Ammon's horn (tissue), 1 donor: ENCODE data around the gene NBAS.

Experiments used
- DNase-seq: peaks from one replicate; pipeline ENCODE4 v3.0.0-alpha.2; 2016; ENCODE audit warnings: low spot score

The NBAS gene

DNA sequence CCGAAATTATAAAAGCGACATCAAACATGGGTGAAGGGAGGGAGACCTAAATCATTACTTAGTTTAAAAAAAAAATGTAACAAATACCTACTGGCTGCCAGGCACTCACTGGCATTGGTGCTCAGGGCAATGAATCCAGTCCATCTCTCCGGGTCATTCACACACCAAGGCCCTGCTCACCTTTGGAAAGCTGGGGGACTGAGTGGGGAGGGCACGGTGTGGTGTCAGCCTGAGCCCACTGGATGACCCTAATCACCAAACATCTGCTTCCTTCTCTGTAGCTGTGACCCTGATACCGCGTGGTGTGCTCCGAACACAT, 30.2 kb upstream of the NBAS start:
- no peak for DNase-seq

DNA sequence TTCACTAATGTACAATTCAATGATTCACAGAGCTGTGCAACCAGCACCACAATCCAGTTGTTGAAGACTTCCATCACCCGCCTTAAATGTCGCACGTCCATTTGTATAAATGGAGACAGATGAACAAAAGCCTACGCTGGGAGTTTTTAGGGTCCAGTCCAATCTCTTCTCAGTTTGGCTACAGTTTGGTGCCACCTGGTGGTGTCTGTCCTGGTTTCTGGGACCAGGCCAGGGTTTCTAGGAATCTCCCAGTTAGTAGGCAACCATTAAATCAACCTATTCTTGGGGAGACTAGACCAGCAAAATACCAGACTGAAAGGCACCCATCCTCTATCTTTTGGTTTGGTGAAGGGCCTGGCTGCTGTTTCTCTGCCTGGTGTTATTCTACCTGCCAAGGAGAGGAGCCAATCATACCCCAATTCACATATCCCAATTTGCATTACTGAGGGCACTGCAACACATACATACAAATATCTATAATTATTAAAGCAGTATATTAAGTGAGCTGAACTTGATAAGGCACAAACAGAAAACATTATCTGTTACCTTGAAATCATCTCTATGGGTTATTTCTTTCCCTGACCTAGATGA, 27.3 kb upstream of the NBAS start:
- peak; percentile 54 for DNase-seq

DNA sequence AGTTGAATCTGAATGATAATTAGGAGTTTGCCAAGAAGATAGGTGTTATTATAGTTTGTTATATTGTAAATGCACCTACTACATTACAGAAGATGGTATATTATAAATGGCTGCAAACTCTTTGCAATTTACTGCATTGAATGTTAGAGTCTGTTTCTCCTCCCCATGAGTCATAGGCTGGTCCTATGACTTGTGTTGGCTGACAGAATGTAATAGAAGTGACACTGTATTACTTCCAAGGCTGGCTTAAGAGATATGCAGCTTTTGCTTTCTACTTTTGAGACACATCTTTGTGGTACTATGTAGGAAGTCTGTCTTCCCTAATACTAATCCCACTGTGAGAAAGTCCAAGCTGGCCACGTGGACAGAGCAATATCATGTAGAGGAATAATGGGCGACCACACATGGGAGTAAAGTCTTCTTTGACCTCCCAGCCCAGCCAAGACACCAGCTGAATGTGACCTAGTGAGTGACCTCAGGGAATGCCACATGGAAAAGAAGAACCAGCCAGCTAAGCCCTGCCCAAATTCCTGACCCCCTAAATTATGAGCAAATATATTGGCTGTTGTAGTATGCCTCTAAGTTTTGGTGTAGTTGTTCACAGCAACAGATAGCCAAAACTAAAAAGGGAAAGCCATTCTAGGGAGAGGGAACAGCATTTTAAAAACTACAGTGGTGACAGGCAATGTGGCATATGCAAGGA, 23.8 kb upstream of the NBAS start:
- DNase-seq = no peak

DNA sequence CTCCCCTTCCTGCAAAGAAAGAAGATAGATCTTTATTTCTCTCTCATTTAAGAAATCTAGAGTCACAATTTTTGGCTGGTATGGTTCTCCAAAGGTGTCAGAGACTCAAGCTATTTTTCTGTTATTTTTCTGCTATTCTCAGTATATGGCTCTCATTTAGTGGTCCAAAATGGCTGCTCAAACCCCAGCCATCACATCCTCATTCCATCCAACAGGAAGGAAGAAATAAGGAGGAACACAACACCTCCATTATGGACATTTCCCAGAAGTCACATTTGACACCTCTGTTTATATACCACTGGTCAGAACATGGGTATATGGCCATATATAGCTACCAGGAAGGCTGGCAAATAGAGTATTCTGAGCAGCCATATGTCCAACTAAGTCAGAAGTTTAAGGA, 23.2 kb upstream of the NBAS start:
- DNase-seq = no peak

DNA sequence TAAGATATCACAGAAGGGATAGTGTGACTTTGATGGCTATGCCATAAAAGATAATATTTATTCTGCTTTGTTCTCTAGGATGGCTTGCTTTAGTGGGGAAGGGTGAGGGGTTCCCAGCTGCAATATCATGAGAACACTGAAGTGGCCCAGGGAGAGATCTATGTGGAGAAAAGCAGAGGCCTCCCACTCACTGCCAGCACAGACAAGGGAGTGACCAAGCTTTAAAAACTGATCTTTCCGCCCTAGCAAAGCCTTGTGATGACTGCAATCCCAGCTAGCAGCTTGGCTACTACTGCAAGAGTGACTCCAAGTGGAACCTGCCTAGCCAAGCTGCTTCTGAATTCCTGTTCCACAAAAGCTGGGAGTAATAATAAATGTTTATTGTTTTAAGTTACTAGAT, 22.7 kb upstream of the NBAS start:
- DNase-seq = no peak

DNA sequence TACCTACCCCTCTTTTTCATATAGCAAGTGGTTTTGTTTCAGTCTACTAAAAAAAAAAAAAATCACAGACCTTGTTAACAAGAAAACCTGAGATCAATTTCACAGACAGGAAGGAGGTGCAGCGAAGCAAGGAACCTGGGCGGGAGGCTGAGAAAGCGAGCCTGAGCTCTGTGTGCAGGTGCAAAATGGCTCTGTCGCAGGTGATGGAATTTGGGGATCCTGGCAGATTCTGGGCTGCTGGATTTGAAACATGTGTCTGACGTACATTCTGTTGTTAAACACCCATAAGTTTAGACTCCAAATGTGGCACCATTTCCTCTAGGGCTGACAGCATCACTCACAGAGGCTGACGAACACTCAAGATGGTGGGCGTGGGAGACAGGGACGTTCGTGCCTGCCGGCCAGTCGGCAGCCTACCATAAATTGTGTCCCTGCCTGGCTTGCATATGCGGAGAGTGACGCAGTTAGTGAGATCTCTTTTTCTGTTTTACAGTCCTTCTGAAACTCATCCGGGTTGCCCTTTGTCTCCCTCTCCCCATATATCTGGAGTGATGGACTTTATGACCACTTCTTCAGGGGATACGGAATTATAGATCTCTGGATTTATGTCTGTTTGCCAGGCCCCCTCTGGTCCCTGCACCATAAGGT, 21.7 kb upstream of the NBAS start:
- no peak for DNase-seq

DNA sequence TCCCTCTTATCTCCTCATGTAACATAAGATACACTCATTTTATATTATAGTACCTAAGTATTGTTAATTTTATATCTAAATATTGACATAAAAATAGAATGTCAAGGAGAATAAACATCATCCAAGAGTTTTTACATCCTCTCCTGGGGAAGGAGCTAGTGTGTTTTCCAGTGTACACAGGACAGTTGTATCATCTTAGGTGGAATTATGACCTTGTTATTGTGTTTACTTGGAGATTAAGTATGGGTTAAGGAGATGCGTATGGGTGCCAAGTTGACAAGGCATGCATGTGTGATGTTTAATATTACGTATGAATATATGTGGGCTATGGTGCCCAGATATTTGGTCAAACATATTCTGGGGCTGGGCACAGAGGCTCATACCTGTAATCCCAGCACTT, 19.3 kb upstream of the NBAS start:
- no peak for DNase-seq

DNA sequence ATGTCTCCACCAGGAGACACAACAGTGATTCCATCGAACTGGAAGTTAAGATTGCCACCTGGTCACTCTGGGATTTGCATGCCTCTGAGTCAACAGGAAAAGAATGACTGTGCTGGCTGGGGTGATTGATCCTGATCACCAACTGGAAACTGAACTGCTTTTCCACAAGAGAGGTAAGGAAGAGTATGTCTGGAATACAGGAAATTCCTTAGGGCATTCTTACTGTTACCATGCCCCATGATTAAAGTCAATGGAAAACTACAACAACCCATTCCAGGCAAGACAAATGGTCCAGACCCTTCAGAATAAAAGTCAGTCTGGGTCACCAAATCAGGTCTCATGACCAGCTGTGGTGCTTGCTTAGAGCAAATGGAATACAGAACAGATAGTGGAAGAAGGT, 18.5 kb upstream of the NBAS start:
- no peak for DNase-seq

DNA sequence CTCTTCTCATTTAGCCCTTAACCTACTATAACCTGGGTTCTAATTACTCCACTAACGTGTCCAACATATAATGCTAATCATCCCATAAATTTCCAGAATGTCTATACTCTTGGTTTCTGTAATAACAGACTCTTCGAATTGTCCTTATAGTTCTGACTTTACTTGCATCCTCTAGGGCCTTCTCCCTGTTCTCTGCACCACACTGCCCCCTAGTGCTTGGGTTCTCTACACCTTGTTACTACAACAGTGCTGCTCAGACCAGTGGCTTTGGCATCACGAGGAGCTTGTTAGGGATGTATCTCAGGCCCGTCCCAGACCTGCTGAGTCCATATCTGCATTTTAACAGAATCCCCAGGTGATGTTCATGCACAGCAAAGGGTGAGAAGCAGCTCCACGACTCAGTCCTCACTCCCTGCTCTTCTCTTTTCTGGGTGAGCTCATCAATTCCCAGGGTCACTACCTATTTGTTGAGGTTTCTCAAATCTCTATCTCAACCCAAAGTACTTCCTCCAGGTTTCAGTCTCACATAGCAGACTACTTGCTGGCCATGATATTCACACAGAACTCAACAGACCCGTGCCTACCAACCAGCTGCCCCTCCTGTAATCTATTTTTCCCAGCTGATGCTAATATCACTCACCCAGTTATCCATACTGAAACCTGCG, 16.1 kb upstream of the NBAS start:
- peak; percentile 93 for DNase-seq

DNA sequence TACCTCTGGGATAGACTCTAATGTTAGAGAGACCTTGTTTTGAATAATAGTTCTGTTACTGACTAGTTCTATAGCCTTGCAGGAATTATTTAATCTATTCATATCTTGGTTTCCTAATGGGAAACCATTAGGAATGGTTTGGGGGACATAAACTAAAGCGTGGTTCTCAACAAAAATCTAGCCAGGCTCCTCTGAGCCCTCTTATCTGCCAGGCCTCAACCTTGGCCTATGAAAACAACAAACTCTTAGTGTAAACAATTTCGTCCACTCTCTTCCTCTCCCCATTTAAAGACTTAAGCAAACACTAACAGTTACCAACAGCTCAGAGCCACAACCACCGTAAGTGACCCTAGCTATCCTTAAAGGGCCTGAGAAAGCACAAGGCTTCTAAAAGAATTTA, 10.6 kb upstream of the NBAS start:
- no peak for DNase-seq

DNA sequence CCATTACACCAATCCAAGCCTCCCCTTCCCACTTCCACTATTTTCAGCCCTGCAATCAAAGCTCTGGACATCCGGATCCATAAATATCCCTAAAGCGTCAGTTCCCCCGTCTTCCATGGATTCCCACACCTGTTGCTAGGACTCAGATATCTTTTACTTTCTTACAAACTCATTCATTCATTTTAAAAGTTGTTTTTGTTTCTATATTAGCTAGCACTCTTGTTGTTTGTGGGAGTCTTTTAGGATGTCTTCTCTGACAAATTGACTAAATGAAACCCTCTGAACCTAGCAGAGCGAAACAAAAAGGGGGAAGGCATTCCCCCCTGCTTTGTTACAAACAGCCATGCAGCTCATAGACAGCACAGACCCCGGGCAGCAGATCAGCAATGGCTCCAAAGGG, 9.0 kb upstream of the NBAS start:
- no peak for DNase-seq

DNA sequence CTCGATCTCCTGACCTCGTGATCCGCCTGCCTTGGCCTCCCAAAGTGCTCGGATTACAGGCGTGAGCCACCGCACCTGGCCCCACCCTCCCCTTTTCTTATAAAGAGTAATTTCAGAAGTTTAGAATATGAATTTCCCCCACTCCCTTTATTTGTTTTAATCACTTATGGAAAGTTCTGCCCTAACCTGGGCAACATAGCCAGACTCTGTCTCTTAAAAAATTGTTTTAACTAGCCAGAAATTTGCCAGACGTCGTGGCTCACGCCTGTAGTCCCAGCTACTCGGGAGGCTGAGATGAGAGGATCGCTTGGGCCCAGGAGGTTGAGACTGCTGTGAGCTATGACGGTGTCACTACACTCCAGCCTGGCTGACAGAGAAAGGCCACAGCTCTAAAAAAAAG, 7.7 kb upstream of the NBAS start:
- DNase-seq = no peak

DNA sequence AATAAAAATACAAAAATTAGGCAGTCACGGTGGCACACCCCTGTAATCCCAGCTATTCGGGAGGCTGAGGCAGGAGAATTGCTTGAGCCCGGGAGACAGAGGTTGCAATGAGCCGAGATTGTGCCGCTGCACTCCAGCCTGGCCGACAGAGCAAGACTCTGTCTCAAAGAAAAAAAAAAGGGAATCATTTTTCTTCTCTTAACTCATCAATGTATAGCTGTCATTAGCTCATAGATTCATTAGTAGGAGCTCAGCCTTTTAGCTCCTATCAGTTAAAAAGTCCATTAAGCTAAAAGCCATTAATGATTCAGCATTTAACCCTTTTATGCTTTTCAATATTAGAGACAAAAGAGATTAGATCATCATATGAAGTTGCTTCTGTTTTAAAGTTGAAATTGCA, 5.8 kb upstream of the NBAS start:
- no peak for DNase-seq

DNA sequence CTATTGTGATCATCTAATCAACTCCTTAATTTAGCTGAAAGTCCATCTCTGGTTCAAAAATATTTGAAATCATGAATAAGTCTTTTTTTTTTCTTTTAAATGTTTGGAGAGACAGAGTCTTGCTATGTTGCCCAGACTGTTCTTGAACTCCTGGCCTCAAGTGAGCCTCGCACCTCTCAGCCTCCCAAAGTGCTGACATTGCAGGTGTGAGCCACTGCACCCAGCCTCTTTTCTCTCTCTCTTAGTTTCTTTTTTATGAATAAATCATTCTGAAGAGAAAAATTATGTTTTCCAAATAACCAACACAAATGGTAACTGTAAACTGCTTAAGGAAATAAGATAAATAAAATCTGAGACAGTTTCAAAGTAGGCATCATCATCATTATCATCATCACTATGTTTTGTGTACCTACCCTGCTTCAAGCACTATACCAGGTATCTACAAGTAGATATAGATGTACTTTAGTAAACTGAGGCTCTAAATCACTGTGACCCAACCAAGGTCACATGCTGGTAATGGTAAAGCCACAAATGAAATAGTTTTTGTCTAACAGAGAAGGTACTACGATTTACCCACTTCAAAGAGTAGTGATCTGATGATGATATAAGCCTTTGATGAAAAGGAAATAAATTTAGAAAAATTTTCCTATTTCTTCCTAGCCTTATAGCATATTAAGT, 5.0 kb upstream of the NBAS start:
- DNase-seq = no peak

DNA sequence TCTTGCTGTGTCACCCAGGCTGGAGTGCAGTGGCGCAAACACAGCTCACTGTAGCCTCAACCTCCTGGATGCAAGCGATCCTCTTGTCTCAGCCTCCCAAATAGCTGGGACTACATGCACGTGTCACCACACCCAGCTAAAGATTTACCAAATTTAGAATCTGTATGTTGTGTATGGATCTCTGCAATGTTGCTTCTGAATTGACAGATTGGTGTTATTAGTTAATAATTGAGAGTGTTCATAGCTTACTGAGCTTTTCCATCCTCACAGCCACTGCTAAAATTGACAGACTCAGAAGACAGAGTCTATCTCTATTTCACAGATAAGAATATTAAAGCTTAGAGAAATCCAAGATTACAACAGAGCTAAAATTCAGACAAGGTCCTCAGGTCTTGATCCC, 4.3 kb upstream of the NBAS start:
- DNase-seq = no peak

DNA sequence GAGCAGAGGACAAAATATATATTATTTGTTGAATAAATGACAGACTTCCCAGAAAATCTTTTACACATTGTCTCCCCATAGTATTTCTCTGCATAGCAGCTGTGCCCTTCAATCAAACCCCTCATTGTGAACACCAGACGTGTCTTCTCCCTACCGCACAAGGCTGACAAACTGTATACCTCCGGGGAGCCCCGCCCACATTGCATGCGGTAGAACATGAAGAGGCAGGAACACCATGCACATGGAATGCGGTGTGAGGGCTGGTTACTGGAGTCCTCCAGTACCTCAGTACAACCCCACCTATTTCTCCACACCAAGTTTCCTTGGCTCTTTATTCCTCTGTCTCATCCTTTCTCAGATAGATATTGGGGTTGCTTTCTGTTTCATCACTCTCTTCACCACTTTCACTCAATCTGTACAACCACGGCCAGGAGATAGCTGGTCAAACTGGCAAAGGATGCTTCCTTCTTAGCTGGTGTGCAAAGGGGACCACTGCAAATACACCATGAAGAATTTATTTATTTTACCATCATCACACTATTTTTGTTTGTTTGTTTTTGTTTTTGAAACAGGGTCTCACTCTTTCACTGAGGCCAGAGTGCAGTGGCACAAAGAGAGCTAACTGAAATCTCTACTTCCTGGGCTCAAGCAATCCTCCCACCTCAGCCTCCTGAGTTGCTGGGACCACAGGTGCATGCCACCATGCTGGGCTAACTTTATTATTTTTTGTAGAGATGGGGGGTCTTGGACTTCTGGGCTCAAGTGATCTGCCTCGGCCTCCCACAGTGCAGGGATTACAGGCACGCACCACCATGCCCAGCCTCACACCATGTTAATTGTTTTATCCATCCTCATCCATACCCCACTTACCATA, 2.3 kb upstream of the NBAS start:
- no peak for DNase-seq

DNA sequence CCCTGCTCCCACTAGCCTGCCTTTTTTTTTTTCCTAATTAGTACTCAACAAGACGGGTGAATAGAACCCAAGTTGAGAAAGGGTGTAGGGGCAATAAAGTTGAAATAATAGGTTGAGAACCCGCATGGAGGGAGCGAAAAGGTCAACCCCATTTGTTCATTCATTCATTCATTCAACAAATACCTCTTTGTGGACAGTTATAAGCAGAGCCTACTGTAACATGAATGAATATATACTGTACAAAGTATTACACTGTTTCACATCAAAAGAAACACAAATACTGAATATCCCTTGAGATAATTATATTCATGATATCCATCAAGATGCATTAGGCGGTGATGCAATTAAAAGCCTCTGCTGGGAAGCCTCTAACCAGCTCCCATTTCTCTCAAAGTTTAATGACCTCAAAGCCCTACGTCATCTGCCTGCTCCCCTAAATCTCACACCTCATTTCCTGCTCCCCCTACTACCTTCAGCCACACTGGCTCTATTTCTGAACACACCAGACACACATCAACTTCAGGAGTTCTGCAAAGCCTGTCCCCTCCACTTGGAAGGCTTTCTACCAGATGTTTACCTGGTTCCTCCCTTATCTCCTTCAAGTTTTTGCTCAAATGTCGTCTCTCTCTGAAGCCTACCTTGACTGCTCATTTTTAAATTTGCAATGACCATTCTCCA, 1.4 kb upstream of the NBAS start:
- DNase-seq = no peak

DNA sequence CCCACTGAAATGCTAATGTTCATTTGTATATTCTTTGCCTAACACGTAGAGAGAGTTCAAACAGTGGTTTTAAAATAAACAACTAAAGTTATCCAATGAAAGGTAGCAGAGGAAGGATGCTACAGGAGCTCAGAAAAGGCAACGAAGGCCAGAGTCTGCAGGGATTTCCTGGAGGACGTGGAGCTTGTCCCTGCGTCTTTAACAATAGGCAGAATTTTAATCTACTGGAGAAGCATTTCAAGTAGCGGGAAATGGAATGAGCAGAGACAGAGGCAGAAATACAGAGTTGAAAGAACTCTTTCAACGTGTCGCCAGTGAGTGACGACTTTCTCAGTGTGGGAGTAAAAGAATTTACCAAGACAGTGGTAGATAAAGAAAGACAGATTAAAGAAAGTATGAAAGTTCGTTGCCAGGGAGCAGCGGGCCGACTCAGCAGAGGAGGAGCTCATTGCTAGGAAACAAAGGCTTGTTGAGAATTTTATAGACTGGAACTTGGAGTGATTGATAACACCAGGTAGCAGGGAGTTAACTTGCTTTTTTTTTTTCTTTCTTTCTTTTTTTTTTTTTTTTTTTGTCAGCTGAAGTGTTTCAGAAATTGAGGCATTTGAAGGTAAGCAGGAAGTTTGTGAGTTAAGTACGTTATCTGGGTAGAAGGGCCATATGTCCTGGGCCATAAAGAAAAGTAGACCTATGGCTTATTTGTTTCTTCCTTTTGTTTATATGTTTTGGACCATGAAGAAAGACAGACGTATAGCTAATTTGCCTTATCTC, 625 bp upstream of the NBAS start:
- peak; percentile 37 for DNase-seq

DNA sequence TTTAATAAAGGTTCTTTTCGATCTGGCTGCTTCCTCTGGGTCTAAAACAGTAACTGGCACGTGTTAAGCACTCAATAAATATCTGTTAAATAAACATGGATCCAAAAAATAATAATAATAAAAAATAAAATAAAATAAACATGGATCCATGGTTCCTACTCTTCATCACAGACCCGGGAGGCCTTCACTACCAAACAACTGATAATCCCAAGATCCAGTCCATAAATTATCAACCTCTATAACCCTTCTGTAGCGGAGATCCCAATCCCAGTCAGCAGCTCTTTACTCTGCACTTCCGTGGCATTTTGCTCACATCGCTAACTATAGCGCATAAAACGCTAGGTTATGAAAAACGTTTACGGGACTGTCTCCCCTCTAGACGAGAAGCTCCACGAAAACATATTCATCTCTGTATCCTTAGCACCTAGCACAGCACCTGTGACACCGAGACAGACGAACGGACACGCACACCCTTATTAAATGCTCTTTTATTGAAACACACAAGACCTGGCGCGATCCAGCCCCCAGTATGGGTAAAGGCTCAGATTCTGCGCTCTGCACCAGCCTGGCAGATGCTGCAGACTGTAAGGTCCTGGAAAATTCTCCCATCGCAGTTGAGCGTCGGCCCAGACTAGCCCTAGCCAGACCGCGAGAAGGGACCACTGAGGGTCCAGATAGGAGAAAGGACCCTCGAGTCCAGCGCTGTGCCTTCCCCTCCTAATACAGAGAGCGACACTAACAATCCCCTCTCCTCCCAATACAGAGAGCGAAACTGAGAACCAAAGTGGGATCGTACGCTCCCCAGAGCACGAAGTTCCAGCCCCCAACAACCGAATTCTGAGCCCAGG, 770 bp downstream of the NBAS start:
- peak; percentile 45 for DNase-seq
